Esophagus (tissue), 2 donors: ENCODE data around the gene MAGED2. TPM values are rescaled to one million over a fixed set of nuclear protein-coding genes. Genes with fewer than 3 reads are reported as not detected.
"Not testable (repeated sequence)": the region's sequence is repeated elsewhere in the genome, so short reads cannot be mapped to it uniquely, and the experiment has no call there.

ENCODE experiments used
- H3K27ac ChIP-seq, 2 donors: one replicate each; pipeline ENCODE4 v1.5.1; 2013; ENCODE audit warnings: low read depth in 2 of 2, mild to moderate bottlenecking in 2 of 2, inconsistent platforms in 1 of 2, low read length in 1 of 2, moderate library complexity in 1 of 2
- H3K27me3 ChIP-seq, 2 donors: one replicate each; pipeline ENCODE4 v1.6.1; 2013; ENCODE audit warnings: low read length in 2 of 2, control low read depth in 1 of 2, mild to moderate bottlenecking in 1 of 2; ENCODE audit not compliant: insufficient read depth in 2 of 2, control insufficient read depth in 1 of 2
- H3K36me3 ChIP-seq, 2 donors: one replicate each; pipeline ENCODE4 v1.6.1; 2013; ENCODE audit warnings: low read length in 1 of 2; ENCODE audit not compliant: control insufficient read depth in 2 of 2, insufficient read depth in 2 of 2
- H3K4me1 ChIP-seq, 2 donors: one replicate each; pipeline ENCODE4 v1.6.1; 2013; ENCODE audit warnings: low read length in 1 of 2; ENCODE audit not compliant: control insufficient read depth in 2 of 2, insufficient read depth in 2 of 2
- H3K4me3 ChIP-seq, 2 donors: one replicate each; pipeline ENCODE4 v1.5.1; 2013; ENCODE audit warnings: low read length in 2 of 2, mild to moderate bottlenecking in 2 of 2, low read depth in 1 of 2, moderate library complexity in 1 of 2
- H3K9me3 ChIP-seq, 2 donors: one replicate each; pipeline ENCODE4 v1.6.1; 2013; ENCODE audit warnings: mild to moderate bottlenecking in 2 of 2, low read depth in 1 of 2, low read length in 1 of 2, moderate library complexity in 1 of 2; ENCODE audit not compliant: control insufficient read depth in 2 of 2, insufficient read depth in 1 of 2
- WGBS, 2 donors: extraction: QIAGEN DNeasy Blood & Tissue Kit; methylation state at CpG; one replicate each; pipeline ENCODE4 v1.1.7; 2013; 5-methylcytosine and 5-hydroxymethylcytosine counted together
- polyA plus RNA-seq, 2 donors: library from polyadenylated mRNA; stranded (reverse); fragments of 200-250 nt; gene quantifications; one replicate each; pipeline ENCODE4 v1.2.3, GENCODE V29; 2013
- donor health status: healthy with polysubstance abuse.
- donor health status: Bipolar disorder and iron deficiency.

The MAGED2 gene
- 10 to 100 TPM; 36.2 to 52.5 TPM for polyA plus RNA-seq

GRCh38 chrX:54807524-54808108, at the start of gene MAGED2:
TSS of gene MAGED2 (plus strand) at chrX:54807745. CDS start at chrX:54809332, 1,587 bp downstream.
- H3K27ac ChIP-seq = peak within 1 kb of the TSS; percentile 82 to 83
- H3K27me3 ChIP-seq = peaks cover 0 to 3% of the 10 kb centered on the region in 2 donors
- WGBS, 2 donors = 1 to 19% methylated on average over 17 of the region's 17 CpGs

GRCh38 chrX:54758114-54759055, 49.2 kb upstream of the MAGED2 start:
- no peaks in the 10 kb centered on the region for H3K36me3 ChIP-seq
- H3K4me3 ChIP-seq = no peak overlapping the region
- H3K27me3 ChIP-seq = no peaks in the 10 kb centered on the region
- no peak overlapping the region for H3K27ac ChIP-seq
- no peaks in the 10 kb centered on the region for H3K4me1 ChIP-seq
- H3K9me3 ChIP-seq = no peaks in the 10 kb centered on the region
- WGBS, 2 donors = 75 to 89% methylated on average over 21 of the region's 21 CpGs

More at GRCh38 chrX:54807524-54808108, at the start of gene MAGED2:
- H3K36me3 ChIP-seq = peaks cover 0 to 2% of the 10 kb centered on the region in 2 donors
- peaks cover 0 to 3% of the 10 kb centered on the region in 2 donors for H3K9me3 ChIP-seq
- peaks cover 0 to 6% of the 10 kb centered on the region in 2 donors for H3K4me1 ChIP-seq
- peak within 1 kb of the TSS; percentile 63 to 64 for H3K4me3 ChIP-seq

- not testable (repeated sequence) for H3K27ac ChIP-seq, H3K36me3 ChIP-seq, H3K9me3 ChIP-seq, H3K4me1 ChIP-seq, H3K27me3 ChIP-seq, H3K4me3 ChIP-seq
- 19 to 52% methylated on average over 1 to 2 of the region's 2 CpGs for WGBS, 2 donors
Measured at GRCh38 chrX:54774391-54775094, 33.0 kb upstream of the MAGED2 start.

GRCh38 chrX:54776061-54776460, 31.5 kb upstream of the MAGED2 start:
- WGBS, 2 donors = 81 to 85% methylated on average over 6 of the region's 6 CpGs
- H3K4me3 ChIP-seq = no peak overlapping the region
- no peaks in the 10 kb centered on the region for H3K9me3 ChIP-seq
- no peaks in the 10 kb centered on the region for H3K36me3 ChIP-seq
- H3K27me3 ChIP-seq = peaks cover 0 to 4% of the 10 kb centered on the region in 2 donors
- H3K4me1 ChIP-seq = no peaks in the 10 kb centered on the region
- no peak overlapping the region for H3K27ac ChIP-seq

- H3K4me1 ChIP-seq = no peaks in the 10 kb centered on the region
- H3K27me3 ChIP-seq = peaks cover 0 to 4% of the 10 kb centered on the region in 2 donors
- WGBS, 2 donors = 74 to 77% methylated on average over 6 of the region's 6 CpGs
- H3K4me3 ChIP-seq = no peak overlapping the region
- no peak overlapping the region for H3K27ac ChIP-seq
- no peaks in the 10 kb centered on the region for H3K9me3 ChIP-seq
- H3K36me3 ChIP-seq = no peaks in the 10 kb centered on the region
Measured at GRCh38 chrX:54776987-54777672, 30.4 kb upstream of the MAGED2 start.

- H3K9me3 ChIP-seq = no peaks in the 10 kb centered on the region
- no peaks in the 10 kb centered on the region for H3K4me1 ChIP-seq
- H3K4me3 ChIP-seq = no peak overlapping the region
- no peaks in the 10 kb centered on the region for H3K27me3 ChIP-seq
- H3K27ac ChIP-seq = no peak overlapping the region
- WGBS, 2 donors = 41 to 46% methylated on average over 4 of the region's 4 CpGs
- H3K36me3 ChIP-seq = no peaks in the 10 kb centered on the region
Measured at GRCh38 chrX:54785901-54786300, 21.6 kb upstream of the MAGED2 start.

- Histone ChIP-seq H3K27me3 (no peaks in the 10 kb centered on the region), H3K4me1 (no peaks in the 10 kb centered on the region), H3K36me3 (no peaks in the 10 kb centered on the region), H3K9me3 (no peaks in the 10 kb centered on the region), H3K4me3 (no peak overlapping the region), H3K27ac (no peak overlapping the region)
- WGBS, 2 donors = 70 to 81% methylated on average over 2 of the region's 2 CpGs
Measured at GRCh38 chrX:54786967-54787366, 20.6 kb upstream of the MAGED2 start.

GRCh38 chrX:54788446-54788845, 19.1 kb upstream of the MAGED2 start:
- no peak overlapping the region for H3K4me3 ChIP-seq
- no peaks in the 10 kb centered on the region for H3K9me3 ChIP-seq
- WGBS, 2 donors = 83 to 93% methylated on average over 9 of the region's 9 CpGs
- no peak overlapping the region for H3K27ac ChIP-seq
- no peaks in the 10 kb centered on the region for H3K27me3 ChIP-seq
- H3K4me1 ChIP-seq = no peaks in the 10 kb centered on the region
- H3K36me3 ChIP-seq = no peaks in the 10 kb centered on the region

GRCh38 chrX:54789405-54789804, 18.1 kb upstream of the MAGED2 start:
- H3K27me3 ChIP-seq, H3K27ac ChIP-seq, H3K4me1 ChIP-seq, H3K9me3 ChIP-seq, H3K4me3 ChIP-seq, H3K36me3 ChIP-seq: not testable (repeated sequence)
- WGBS, 2 donors = 63 to 71% methylated on average over 3 to 4 of the region's 5 CpGs
